ENCODE measurements around the gene GANC.

Gene GANC

GRCh38 chr15:42275780-42276391 is 2.9 kb downstream of the GANC start:
- Histone ChIP-seq H3K9me3 (replicated peaks in 1 of 2; ENCODE audit: control insufficient read depth in 2 of 2, insufficient read depth in 1 of 2, low read depth in 1 of 2, low read length in 2 of 2) (no peaks in the 10 kb centered on the region), H3K9ac (ENCODE audit: low read depth, low read length, poor library complexity) (no peak overlapping the region), H4K91ac (ENCODE audit: low read depth, low read length, poor library complexity) (no peak overlapping the region), H3K4ac (ENCODE audit: low read length) (no peak overlapping the region), H2BK12ac (ENCODE audit: low read length) (no peak overlapping the region), H3K27ac (replicated peaks; ENCODE audit: low read length) (no peak overlapping the region), H3K14ac (ENCODE audit: low read length) (no peak overlapping the region), H2BK5ac (ENCODE audit: low read length) (no peak overlapping the region), H2BK15ac (ENCODE audit: low read length) (no peak overlapping the region), H3K23ac (ENCODE audit: low read depth, low read length, poor library complexity) (no peak overlapping the region), H2AFZ (ENCODE audit: low read length) (peak overlapping the region; percentile 41), H2BK120ac (ENCODE audit: low read depth, low read length) (no peak overlapping the region), H3K27me3 (ENCODE audit: control insufficient read depth in 3 of 3, insufficient read depth in 3 of 3, low read depth in 1 of 3, low read length in 3 of 3) (no peaks in the 10 kb centered on the region), H3K79me1 (ENCODE audit: low read depth, low read length) (no peaks in the 10 kb centered on the region), H3K4me3 (ENCODE audit: low read length in 2 of 2) (no peak overlapping the region), H3K4me1 (ENCODE audit: control insufficient read depth in 2 of 2, insufficient read depth in 1 of 2, low read depth in 1 of 2, low read length in 2 of 2) (peaks cover 2 to 14% of the 10 kb centered on the region in 2 donors), H4K8ac (ENCODE audit: low read depth, low read length) (no peak overlapping the region), H3K36me3 (replicated peaks in 1 of 2; ENCODE audit: control insufficient read depth in 2 of 2, insufficient read depth in 2 of 2, low read length in 2 of 2) (peaks cover 0 to 28% of the 10 kb centered on the region in 2 donors), H3K18ac (ENCODE audit: low read length) (no peak overlapping the region), H2AK5ac (ENCODE audit: low read depth, low read length) (no peak overlapping the region), H3K4me2 (ENCODE audit: insufficient read depth, low read length, poor library complexity, severe bottlenecking) (no peak overlapping the region)
- DNase-seq (ENCODE audit: low spot score): no peak
- no CpG with 5 or more reads among the region's 4 CpGs for WGBS, 2 donors (ENCODE audit: extremely low coverage in 2 of 2, insufficient read length in 2 of 2, insufficient replicate concordance in 1 of 2)

DNA sequence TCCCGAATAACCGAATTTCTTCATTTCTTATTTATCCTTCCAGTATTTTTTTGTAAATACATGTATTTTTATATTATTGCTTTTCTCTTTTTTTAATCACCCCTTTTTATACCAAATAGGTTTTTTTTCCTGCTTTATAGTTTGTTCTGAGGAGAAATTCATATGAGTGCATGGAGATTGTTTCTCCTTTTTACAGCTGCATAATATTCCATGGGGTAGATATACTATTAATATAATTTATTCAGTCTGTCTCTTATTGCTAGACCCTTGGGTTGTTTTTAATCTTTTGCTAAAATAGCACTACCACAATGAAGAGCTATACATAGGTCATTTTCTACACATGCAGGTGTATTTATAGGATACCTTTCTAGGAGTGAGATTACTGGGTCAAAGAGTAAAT is 3.8 kb downstream of the GANC start:
- H2BK120ac ChIP-seq (ENCODE audit: low read depth, low read length): no peak overlapping the region
- H3K14ac ChIP-seq (ENCODE audit: low read length): no peak overlapping the region
- WGBS, 2 donors (ENCODE audit: extremely low coverage in 2 of 2, insufficient read length in 2 of 2, insufficient replicate concordance in 1 of 2): 100% methylated on average over 2 of the region's 2 CpGs

GRCh38 chr15:42279234-42279723 is 6.3 kb downstream of the GANC start:
- Histone ChIP-seq H3K4me2 (ENCODE audit: insufficient read depth, low read length, poor library complexity, severe bottlenecking) (no peak overlapping the region), H3K9ac (ENCODE audit: low read depth, low read length, poor library complexity) (no peak overlapping the region), H3K79me1 (ENCODE audit: low read depth, low read length) (no peaks in the 10 kb centered on the region), H3K27ac (replicated peaks; ENCODE audit: low read length) (no peak overlapping the region), H3K14ac (ENCODE audit: low read length) (no peak overlapping the region), H2AK5ac (ENCODE audit: low read depth, low read length) (no peak overlapping the region), H3K36me3 (replicated peaks in 1 of 2; ENCODE audit: control insufficient read depth in 2 of 2, insufficient read depth in 2 of 2, low read length in 2 of 2) (peaks cover 2 to 31% of the 10 kb centered on the region in 2 donors), H3K4me3 (ENCODE audit: low read length in 2 of 2) (no peak overlapping the region), H2BK120ac (ENCODE audit: low read depth, low read length) (no peak overlapping the region), H3K4me1 (ENCODE audit: control insufficient read depth in 2 of 2, insufficient read depth in 1 of 2, low read depth in 1 of 2, low read length in 2 of 2) (peaks cover 0 to 8% of the 10 kb centered on the region in 2 donors), H3K27me3 (ENCODE audit: control insufficient read depth in 3 of 3, insufficient read depth in 3 of 3, low read depth in 1 of 3, low read length in 3 of 3) (no peaks in the 10 kb centered on the region), H3K18ac (ENCODE audit: low read length) (no peak overlapping the region), H2BK15ac (ENCODE audit: low read length) (no peak overlapping the region), H4K8ac (ENCODE audit: low read depth, low read length) (no peak overlapping the region), H3K23ac (ENCODE audit: low read depth, low read length, poor library complexity) (no peak overlapping the region), H2BK5ac (ENCODE audit: low read length) (no peak overlapping the region), H4K91ac (ENCODE audit: low read depth, low read length, poor library complexity) (no peak overlapping the region), H2AFZ (ENCODE audit: low read length) (no peak overlapping the region), H3K4ac (ENCODE audit: low read length) (no peak overlapping the region), H3K9me3 (replicated peaks in 1 of 2; ENCODE audit: control insufficient read depth in 2 of 2, insufficient read depth in 1 of 2, low read depth in 1 of 2, low read length in 2 of 2) (no peaks in the 10 kb centered on the region), H2BK12ac (ENCODE audit: low read length) (no peak overlapping the region)
- WGBS, 2 donors (ENCODE audit: extremely low coverage in 2 of 2, insufficient read length in 2 of 2, insufficient replicate concordance in 1 of 2): no CpG with 5 or more reads among the region's 3 CpGs
- DNase-seq (ENCODE audit: low spot score): no peak

More for the DNA sequence above, 3.8 kb downstream of the GANC start:
- H3K4me1 ChIP-seq (ENCODE audit: control insufficient read depth in 2 of 2, insufficient read depth in 1 of 2, low read depth in 1 of 2, low read length in 2 of 2): peaks cover 2 to 11% of the 10 kb centered on the region in 2 donors
- no peak overlapping the region for H4K91ac ChIP-seq (ENCODE audit: low read depth, low read length, poor library complexity)
- H2BK15ac ChIP-seq (ENCODE audit: low read length): no peak overlapping the region
- no peak overlapping the region for H3K9ac ChIP-seq (ENCODE audit: low read depth, low read length, poor library complexity)
- H3K4ac ChIP-seq (ENCODE audit: low read length): no peak overlapping the region
- H3K23ac ChIP-seq (ENCODE audit: low read depth, low read length, poor library complexity): no peak overlapping the region
- no peaks in the 10 kb centered on the region for H3K9me3 ChIP-seq (replicated peaks in 1 of 2; ENCODE audit: control insufficient read depth in 2 of 2, insufficient read depth in 1 of 2, low read depth in 1 of 2, low read length in 2 of 2)
- H2BK12ac ChIP-seq (ENCODE audit: low read length): no peak overlapping the region
- H3K27ac ChIP-seq (replicated peaks; ENCODE audit: low read length): no peak overlapping the region
- no peak overlapping the region for H4K8ac ChIP-seq (ENCODE audit: low read depth, low read length)
- H2AFZ ChIP-seq (ENCODE audit: low read length): no peak overlapping the region
- H2AK5ac ChIP-seq (ENCODE audit: low read depth, low read length): no peak overlapping the region
- no peaks in the 10 kb centered on the region for H3K79me1 ChIP-seq (ENCODE audit: low read depth, low read length)
- no peaks in the 10 kb centered on the region for H3K27me3 ChIP-seq (ENCODE audit: control insufficient read depth in 3 of 3, insufficient read depth in 3 of 3, low read depth in 1 of 3, low read length in 3 of 3)
- H3K4me2 ChIP-seq (ENCODE audit: insufficient read depth, low read length, poor library complexity, severe bottlenecking): no peak overlapping the region
- H3K18ac ChIP-seq (ENCODE audit: low read length): no peak overlapping the region
- H3K4me3 ChIP-seq (ENCODE audit: low read length in 2 of 2): no peak overlapping the region
- H2BK5ac ChIP-seq (ENCODE audit: low read length): no peak overlapping the region
- DNase-seq (ENCODE audit: low spot score): no peak
- H3K36me3 ChIP-seq (replicated peaks in 1 of 2; ENCODE audit: control insufficient read depth in 2 of 2, insufficient read depth in 2 of 2, low read length in 2 of 2): peaks cover 2 to 25% of the 10 kb centered on the region in 2 donors

- H3K27ac ChIP-seq (replicated peaks; ENCODE audit: low read length): no peak overlapping the region
These were observed 9.3 kb downstream of the GANC start for GRCh38 chr15:42282344-42282743.

More at GRCh38 chr15:42282344-42282743, 9.3 kb downstream of the GANC start:
- H4K91ac ChIP-seq (ENCODE audit: low read depth, low read length, poor library complexity): no peak overlapping the region
- H3K4me1 ChIP-seq (ENCODE audit: control insufficient read depth in 2 of 2, insufficient read depth in 1 of 2, low read depth in 1 of 2, low read length in 2 of 2): no peaks in the 10 kb centered on the region
- H3K9me3 ChIP-seq (replicated peaks in 1 of 2; ENCODE audit: control insufficient read depth in 2 of 2, insufficient read depth in 1 of 2, low read depth in 1 of 2, low read length in 2 of 2): no peaks in the 10 kb centered on the region
- no peak overlapping the region for H2BK120ac ChIP-seq (ENCODE audit: low read depth, low read length)
- H3K4ac ChIP-seq (ENCODE audit: low read length): no peak overlapping the region
- DNase-seq (ENCODE audit: low spot score): no peak
- no peak overlapping the region for H3K9ac ChIP-seq (ENCODE audit: low read depth, low read length, poor library complexity)
- H3K14ac ChIP-seq (ENCODE audit: low read length): no peak overlapping the region
- no peak overlapping the region for H2BK15ac ChIP-seq (ENCODE audit: low read length)
- H3K4me3 ChIP-seq (ENCODE audit: low read length in 2 of 2): no peak overlapping the region
- no peaks in the 10 kb centered on the region for H3K79me1 ChIP-seq (ENCODE audit: low read depth, low read length)
- H2AK5ac ChIP-seq (ENCODE audit: low read depth, low read length): no peak overlapping the region
- no peak overlapping the region for H3K4me2 ChIP-seq (ENCODE audit: insufficient read depth, low read length, poor library complexity, severe bottlenecking)
- H3K18ac ChIP-seq (ENCODE audit: low read length): no peak overlapping the region
- no peak overlapping the region for H2BK12ac ChIP-seq (ENCODE audit: low read length)
- no peak overlapping the region for H2AFZ ChIP-seq (ENCODE audit: low read length)
- H3K27me3 ChIP-seq (ENCODE audit: control insufficient read depth in 3 of 3, insufficient read depth in 3 of 3, low read depth in 1 of 3, low read length in 3 of 3): no peaks in the 10 kb centered on the region
- H4K8ac ChIP-seq (ENCODE audit: low read depth, low read length): no peak overlapping the region
- H3K23ac ChIP-seq (ENCODE audit: low read depth, low read length, poor library complexity): no peak overlapping the region
- H2BK5ac ChIP-seq (ENCODE audit: low read length): no peak overlapping the region
- peaks cover 2 to 31% of the 10 kb centered on the region in 2 donors for H3K36me3 ChIP-seq (replicated peaks in 1 of 2; ENCODE audit: control insufficient read depth in 2 of 2, insufficient read depth in 2 of 2, low read length in 2 of 2)

All from neuronal stem cell (in vitro differentiated cells).